ENCODE data around the gene SLC35F2.
"Not testable (repeated sequence)": the region's sequence is repeated elsewhere in the genome, so short reads cannot be mapped to it uniquely, and the experiment has no call there.

The SLC35F2 gene

DNA sequence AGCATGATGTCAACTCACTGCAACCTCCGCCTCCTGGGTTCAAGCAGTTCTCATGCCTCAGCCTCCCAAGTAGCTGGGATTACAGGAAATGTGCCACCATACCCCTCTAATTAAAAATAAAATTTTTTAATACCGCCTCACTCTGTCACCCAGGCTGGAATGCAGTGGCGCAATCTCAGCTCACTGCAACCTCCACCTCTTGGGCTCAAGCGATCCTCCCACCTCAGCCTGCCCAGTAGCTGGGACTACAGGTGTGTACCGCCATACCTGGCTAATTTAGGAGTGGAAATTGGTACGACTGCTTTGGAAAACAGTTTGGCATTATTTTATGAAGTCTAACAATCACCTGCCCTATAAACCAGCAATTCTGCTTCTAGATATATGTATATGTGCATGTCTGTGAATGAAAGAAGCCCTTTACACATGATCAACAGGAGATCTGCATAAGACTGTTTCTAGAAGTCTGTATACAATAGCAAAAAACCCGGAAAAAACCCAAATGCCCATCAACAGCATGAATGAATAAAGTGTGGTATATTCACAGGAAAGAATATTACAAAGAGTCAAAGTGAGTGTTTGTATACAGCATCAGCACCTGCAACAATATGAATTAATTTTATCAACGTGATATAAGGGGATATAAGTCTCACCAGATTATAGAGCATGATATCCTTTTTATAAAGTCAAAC lies 16.0 kb downstream of the SLC35F2 start:
- no peak for DNase-seq (ENCODE audit: low read depth in 2 of 2, low spot score in 1 of 2)

- DNase-seq (ENCODE audit: low read depth in 2 of 2, low spot score in 1 of 2) = no peak
Measured at GRCh38 chr11:107840129-107840484, 18.5 kb downstream of the SLC35F2 start.

GRCh38 chr11:107836851-107837250 lies 21.7 kb downstream of the SLC35F2 start:
- no peak for DNase-seq (ENCODE audit: low read depth in 2 of 2, low spot score in 1 of 2)

DNA sequence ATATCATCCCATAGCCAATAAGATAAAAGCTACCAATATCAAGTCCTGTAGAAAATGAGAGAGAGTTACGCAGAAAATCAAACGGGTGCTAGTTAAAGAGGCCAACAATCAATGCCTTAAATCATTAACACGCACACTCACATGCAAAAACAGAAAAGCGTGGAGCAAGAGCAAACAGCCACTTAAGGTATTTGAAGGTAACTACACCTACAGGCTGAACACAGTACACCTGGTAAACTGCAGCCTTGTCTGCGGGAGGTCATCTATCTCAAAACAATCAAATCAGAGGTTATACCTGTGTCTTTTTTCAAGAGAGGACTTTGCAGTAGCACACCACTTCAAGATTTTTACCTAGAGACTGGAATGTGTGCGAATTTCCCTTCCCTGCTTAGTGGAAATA lies 23.6 kb downstream of the SLC35F2 start:
- no peak for DNase-seq (ENCODE audit: low read depth in 2 of 2, low spot score in 1 of 2)

DNA sequence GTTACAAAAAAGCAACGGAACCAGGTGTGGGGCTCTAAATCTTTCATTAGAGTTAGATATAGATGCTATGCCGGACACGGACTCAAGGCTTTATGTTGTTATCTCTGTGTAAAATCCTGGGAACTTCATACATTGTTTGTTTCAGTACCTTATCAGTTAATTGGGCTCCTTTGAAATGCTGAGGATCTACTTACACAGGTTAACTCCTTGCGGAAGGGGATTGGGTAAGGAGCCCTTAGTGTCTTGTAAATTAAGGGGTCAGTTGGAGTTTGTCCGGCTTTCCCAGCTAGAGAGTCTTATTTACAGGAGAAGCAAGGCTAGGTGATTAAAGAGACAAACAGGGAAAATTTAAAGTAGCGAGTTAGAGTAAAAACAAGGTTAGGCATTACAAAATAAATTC lies 24.7 kb downstream of the SLC35F2 start:
- not testable (repeated sequence) for DNase-seq (ENCODE audit: low read depth in 2 of 2, low spot score in 1 of 2)

- no peak for DNase-seq (ENCODE audit: low read depth in 2 of 2, low spot score in 1 of 2)
Measured at GRCh38 chr11:107830915-107831540, 27.6 kb downstream of the SLC35F2 start.

- no peak for DNase-seq (ENCODE audit: low read depth in 2 of 2, low spot score in 1 of 2)
Measured at GRCh38 chr11:107827041-107827440, 31.5 kb downstream of the SLC35F2 start.

DNA sequence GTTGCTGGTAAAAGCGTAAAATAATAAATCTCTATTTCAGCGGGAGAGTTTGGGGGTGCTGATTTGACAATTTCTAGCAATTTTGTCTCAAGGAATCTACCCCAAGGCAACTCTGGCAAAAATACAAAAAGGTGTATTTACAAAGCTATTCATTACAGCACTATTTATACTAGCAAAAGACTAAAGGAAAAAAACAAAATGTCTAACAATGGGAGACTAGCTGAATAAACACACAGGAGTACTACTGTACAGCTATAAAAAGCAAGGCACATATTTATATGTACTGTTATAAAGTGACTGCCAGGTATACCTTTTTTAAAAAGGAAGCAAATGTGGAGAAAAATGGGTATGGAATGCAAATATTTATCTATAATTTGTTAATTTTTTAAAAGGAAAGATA lies 32.7 kb downstream of the SLC35F2 start:
- no peak for DNase-seq (ENCODE audit: low read depth in 2 of 2, low spot score in 1 of 2)

GRCh38 chr11:107824668-107825369 lies 33.8 kb downstream of the SLC35F2 start:
- DNase-seq (ENCODE audit: low read depth in 2 of 2, low spot score in 1 of 2) = no peak

GRCh38 chr11:107821199-107821927 lies 37.2 kb downstream of the SLC35F2 start:
- DNase-seq (ENCODE audit: low read depth in 2 of 2, low spot score in 1 of 2) = no peak

DNA sequence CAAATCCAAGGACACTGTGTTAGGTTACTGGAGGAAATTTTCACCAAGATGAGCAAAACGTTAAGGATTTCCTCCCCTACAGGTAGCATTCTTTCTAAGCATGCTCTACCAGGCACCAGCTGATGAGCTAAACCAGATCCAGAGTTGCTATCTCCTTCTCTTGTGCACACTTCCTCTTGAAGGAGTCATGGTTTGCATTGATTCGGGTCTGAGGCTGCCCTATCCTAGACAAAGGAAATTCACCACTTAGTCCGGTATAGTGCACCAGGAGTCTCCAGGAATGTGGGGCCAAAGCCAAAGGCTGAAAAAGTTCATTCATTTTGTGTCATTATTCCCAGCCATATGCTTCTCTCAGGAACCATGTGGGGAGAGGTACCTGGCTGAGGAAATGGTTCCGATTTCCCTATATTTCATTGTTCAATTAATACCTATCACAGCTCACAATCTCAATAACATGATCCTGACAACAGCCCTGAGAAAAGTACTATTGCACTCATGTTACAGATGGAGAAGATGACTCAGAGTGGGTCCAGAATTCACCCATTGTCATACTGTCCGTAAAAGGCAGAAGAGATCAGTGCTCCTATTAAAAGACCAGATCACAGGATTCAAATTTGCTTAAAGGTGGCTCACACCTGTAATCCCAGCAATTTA lies 39.1 kb downstream of the SLC35F2 start:
- no peak for DNase-seq (ENCODE audit: low read depth in 2 of 2, low spot score in 1 of 2)

GRCh38 chr11:107818491-107818890 lies 40.1 kb downstream of the SLC35F2 start:
- DNase-seq (ENCODE audit: low read depth in 2 of 2, low spot score in 1 of 2) = no peak

DNA sequence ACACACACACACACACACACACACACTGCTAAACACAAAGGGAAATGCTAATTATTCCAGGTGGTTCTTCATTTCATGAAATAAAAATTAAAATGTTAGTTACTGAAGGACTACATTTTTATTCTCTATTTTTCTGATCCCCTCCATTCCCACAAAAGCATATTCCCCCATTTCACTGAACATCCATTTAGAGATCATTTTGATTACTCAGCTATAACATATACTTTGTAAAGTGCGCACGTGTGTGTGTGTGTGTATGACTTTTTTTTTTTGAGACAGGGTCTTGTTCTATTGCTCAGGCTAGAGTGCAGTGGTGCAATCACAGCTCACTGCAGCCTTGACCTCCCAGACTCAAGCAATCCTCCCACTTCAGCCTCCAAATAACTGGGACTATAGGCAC lies 42.6 kb downstream of the SLC35F2 start:
- no peak for DNase-seq (ENCODE audit: low read depth in 2 of 2, low spot score in 1 of 2)

GRCh38 chr11:107810875-107811274 lies 47.7 kb downstream of the SLC35F2 start:
- DNase-seq (ENCODE audit: low read depth in 2 of 2, low spot score in 1 of 2) = no peak

DNA sequence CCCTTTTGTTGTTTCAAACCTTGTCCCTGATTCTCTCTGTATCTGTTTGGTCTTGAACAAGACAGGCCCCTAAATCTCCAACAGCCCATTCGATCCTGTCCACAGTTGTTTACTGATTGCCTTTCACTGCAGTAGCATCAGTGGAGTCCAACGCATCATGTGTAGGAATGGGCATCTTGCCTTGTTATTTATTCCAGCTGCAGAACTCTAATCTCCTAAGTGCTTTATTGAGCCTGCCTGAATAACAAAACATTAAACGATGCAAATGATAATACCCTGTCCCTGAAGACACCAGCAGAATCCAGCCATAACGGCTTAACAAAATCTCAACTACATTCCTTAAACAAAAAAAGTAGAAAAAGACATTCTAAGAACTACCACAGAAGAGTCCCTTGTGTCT lies 50.1 kb downstream of the SLC35F2 start:
- no peak for DNase-seq (ENCODE audit: low read depth in 2 of 2, low spot score in 1 of 2)

DNA sequence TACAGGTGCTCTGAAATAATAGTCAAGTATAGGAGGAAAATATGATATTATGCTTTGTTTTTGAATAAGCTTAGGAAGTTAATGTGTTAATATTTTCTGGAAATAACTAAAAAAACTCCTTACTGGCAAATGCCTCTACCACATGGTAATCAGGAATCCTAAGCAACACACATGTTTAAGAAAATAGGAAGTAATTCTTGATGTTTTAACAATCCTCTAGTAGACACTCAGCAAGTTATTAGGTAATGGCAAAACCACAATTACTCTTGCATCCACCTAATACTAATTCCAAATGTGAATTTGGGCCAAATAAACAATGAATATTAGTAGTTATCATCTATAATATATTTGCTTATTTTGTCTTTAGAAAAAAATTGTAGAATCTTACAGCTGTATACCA lies 53.6 kb downstream of the SLC35F2 start:
- no peak for DNase-seq (ENCODE audit: low read depth in 2 of 2, low spot score in 1 of 2)

GRCh38 chr11:107804211-107804610 lies 54.4 kb downstream of the SLC35F2 start:
- DNase-seq (ENCODE audit: low read depth in 2 of 2, low spot score in 1 of 2) = no peak

DNA sequence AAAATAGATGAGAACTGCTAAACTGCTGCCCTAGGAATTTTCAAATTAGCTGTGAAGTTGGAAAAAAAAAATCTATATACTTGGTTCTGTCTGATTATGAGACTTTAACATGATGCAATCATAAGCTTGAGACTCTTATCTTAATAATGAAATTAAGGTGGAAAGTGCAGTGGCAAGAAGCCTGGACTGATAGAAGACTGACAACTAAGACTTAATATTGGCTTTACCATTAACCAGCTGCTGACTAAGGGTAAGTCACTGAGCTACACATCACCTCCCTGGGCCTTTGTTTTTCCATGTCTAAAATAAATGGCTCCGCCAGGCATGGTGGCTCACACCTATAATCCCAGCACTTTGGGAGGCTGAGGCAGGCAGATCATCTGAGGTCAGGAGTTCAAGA lies 56.9 kb downstream of the SLC35F2 start:
- no peak for DNase-seq (ENCODE audit: low read depth in 2 of 2, low spot score in 1 of 2)

GRCh38 chr11:107799218-107799859 lies 59.2 kb downstream of the SLC35F2 start:
- DNase-seq (ENCODE audit: low read depth in 2 of 2, low spot score in 1 of 2) = peak; percentile 13 to 25

DNA sequence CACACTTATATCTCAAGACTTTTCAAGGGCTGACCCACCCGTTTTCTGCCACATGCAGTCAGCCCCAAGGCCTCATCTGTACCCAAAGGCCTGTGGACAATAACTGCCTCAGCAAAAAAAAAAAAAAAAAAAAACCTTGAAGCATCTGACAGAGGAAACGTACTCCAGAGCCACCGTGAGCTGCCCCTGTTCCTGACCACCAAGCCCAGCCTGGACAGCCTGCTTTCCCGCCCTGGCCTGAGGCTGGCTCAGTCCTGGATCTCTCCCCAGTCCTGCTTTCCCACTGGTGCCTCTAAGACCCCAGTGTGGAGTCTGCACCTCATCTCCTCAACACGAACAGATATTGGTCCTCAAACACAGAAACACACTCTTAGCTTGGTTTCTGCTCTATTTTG lies 66.5 kb downstream of the SLC35F2 start:
- DNase-seq (ENCODE audit: low read depth in 2 of 2, low spot score in 1 of 2) = no peak

All from stimulated activated CD8-positive, alpha-beta memory T cell treated with anti-CD3 and anti-CD28 coated beads, Interleukin-4, amount 100 ng/mL, for 1 hour (primary cell).